Fibroblast of skin of right quadriceps (primary cell): Measurements from ENCODE around the gene COL1A1.

Experiments
- DNase-seq: peaks from one replicate; pipeline ENCODE4 v3.0.0-alpha.2; 2013

COL1A1 gene

DNA sequence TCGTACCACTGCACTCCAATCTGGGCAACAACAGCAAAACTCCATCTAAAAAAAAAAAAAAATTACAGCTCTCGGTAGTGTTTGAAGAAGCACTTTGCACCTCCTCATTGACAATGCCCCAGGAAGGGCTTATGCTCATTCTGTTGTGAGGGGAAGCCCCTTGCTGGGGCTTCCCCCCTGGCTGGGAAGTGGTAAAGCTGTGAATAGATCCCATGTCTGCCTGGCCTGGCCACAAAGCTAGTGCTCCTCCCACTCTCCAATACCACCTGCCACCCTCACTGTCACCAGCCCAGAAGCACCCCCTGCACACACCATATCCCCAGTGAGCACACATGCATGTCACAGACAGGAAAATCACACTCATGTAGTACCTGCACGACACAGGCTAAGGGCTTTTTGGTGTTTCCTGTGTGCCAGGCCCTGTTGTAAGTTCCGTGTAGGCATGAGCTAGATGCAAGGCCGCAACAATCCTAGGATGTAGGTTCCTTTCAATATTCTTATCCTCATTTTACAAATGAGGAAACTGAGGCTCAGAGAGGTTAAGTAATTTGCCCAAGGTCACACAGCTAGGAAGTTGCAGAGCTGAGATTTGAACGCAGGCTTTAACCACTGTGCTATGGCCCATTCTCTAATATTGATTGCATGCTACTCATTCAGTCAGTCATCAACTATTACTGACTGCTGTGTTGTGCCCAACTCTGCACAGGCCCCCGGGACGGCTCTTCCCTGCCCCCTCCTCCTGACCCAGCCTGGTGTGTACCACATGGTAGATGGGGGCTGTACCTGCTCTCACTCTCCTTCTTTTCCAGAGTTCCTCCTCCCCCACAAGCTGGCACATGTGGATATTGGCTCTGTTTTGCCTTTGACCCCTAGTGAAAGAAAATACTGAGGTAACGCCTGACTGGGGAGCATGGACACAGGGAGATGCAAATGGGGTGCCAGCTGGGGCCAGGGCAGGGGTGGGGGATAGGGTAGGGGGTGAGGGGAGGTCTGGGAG lies 11.9 kb upstream of the COL1A1 start:
- DNase-seq: peak; percentile 24

DNA sequence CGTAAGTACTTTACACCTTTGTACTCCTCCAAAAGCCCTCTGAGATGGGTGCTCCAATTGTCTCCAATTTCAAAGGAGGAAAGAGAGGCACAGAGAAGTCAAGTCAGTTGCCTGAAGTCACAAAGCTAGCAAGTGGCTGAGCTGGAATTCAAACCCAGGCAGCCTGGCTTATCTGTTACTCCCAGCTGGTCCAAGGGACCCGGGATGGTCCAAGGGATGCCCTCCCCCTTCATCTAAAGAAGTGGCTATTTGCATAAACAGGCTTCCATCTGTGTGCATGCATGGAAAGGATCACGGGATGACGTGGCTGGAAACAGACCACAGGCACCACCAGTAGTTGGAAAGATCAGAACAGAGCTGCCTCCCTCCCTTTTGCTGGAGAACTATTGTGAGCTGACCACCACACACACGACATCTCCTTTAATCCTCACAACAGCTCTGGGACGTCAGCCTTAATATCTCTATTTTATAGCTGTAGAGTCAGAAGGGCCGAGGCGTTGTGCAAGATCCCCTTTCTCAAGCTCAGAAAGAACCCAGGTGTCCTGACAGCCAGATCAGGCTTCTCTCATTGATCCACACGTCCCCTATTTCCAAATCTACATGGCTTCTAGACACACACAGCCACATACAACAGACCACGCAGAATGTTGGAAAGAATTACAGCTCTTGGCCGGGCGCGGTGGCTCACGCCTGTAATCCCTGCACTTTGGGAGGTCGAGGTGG lies 10.9 kb upstream of the COL1A1 start:
- peak; percentile 84 for DNase-seq

DNA sequence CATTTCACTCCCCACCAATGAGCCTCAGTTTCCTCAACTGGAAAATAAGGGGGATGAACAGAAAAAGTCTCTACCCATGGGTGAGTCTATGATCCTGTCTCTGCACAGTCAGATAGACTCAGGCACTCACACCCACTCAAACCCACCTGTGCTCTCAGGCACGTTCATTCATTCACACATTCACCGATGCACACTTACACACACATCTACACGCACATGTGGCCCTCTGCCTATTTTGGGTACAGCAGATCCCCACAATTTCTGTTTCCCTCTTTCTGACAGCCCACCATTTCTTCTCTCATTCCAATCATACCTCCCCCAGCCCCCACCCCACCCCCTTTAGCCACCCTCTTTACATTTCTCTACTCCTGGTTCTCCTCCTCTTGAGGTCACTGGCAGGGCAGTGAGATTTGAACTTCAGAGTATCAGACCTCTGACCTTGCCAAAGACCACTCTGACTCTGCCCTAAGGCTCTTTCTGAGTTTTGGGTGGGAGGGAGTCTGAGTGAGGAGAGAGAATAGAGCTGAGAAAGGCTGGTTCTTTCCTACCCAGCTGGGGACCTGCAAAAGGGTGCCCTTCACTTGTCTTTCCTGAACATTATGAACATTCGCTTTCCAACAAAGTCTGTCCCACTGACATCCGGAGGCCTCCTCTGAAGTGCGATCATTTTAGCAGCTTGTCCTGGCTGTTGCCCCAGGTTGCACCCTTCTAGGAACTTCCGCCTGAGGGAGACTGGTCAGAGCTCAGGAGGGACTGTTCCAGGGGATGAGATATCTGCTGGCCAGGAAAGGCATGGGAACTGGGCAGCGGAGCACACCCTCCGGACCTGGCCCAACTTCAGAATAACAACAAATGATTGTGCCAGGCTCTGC lies 10.1 kb upstream of the COL1A1 start:
- DNase-seq: no peak

DNA sequence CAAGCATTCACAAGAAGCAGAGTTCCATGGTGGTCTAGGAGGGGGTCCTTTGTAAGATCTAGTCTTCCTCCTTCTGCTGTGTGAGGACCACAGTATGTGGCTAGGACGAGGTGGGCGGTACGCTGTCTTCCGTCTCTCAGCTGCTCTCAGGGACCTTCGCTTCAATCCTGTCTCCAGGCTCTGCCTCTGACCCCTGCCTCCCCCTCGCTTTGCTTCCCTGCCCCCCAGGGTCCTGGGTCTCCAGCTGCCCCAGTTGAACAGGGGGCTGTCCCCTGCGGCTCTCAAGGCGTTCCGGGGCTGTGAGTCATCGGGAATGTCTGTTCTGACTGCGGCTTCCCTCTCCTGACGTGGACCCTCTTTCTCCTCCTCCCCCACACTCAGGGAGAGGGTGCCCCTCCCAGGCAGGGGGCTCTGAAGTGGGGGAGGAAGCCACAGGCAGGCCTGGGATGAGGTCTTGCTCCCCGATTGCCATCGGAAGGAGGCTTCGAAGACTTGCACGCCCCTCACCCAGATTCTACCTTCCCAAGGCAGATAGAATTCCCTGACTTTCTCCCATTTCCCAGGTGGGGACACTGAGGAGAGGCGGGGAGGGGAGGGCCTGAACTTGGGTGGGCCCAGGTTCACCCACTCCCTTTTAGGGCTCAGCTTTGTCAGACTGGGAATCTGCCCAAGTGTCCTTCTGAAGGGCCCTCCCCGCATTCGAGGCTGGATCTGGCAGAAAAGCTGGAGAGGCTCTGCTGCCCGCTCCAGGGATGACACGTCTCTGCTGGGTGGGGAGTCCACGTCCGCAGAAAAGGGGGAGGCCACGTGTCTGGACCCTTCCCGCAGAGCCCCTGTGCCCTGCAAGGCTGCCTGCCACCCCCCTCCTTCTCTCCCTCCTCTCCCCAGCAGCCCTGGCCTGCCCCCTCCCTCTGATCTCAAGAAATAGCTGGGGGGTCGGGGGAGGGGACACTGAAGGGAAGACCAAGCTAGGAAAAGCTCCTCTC lies 9.1 kb upstream of the COL1A1 start:
- peak; percentile 100 for DNase-seq

DNA sequence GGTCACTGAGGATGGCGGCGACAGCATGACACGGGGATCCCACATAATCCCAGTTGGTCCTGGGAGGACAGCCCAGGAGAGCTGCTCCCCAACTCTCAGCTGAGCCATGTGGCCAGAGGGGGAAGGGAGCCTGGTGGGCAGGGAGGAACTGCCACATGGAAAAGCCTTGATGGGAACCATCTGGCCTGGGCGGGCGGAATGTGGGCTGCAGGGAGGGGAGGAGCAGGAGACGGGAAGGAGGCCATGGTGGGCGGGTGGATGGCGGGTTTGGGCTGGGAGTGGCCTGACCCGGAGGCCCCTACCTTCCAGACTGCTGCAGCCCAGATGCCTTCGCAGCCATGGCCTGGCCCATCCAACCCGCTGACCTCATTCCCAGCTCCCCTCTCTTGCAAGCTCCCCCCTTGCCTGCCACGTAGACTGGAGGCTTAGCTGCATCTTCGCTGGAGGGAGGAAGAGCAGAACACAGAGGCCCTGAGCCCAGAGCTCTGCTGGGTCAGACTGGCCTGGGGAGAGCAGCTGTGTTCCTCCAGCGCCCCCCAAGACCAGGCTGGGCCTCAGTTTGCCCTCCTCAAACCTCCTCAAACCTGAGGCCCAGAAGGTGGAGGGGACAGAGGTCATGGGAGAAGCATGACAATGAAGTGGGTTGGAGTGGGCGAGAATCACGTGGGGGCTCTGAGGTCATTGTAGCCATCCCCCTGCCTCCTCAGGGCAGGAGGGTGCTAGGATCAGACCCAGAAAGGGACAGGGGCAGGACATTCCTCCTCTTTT lies 8.2 kb upstream of the COL1A1 start:
- peak; percentile 99 for DNase-seq

DNA sequence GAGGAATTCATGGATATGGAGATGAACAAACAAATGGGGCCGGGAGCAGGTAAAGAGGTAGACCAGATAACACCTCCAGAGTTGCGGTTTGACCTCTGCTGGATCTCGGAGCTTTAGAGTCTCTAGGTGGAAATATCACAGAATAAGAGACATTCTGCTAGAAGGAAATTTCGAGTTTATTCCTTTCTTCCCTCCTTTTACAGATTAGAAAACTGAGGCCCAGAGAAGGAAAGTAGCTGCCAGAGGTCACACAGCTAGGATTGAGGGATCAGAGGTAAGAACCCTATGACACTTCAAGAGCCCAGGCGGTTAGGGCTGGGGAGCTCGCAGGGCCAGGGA lies 7.7 kb upstream of the COL1A1 start:
- DNase-seq: no peak

DNA sequence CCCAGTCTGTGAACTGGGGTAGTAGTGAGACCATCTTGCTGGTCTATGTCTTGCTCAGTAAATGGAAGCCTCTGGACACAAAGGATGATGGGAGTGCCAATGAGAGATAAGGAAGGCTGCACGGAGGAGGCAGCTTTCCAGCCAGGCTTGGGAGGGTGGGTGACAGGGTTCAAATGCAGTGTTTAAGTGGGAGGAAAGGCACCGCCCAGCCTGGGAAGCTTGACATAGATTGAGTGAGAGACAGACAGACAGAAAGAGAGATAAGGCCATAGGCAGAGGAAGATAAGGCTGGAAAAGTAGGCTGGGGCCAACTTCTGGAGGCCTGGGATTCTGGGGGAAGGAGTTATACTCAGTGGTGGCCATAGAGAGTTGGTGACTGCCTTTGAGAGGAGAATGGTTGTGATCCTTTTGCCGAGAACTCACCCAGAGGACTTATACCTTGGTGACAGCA lies 7.2 kb upstream of the COL1A1 start:
- no peak for DNase-seq

DNA sequence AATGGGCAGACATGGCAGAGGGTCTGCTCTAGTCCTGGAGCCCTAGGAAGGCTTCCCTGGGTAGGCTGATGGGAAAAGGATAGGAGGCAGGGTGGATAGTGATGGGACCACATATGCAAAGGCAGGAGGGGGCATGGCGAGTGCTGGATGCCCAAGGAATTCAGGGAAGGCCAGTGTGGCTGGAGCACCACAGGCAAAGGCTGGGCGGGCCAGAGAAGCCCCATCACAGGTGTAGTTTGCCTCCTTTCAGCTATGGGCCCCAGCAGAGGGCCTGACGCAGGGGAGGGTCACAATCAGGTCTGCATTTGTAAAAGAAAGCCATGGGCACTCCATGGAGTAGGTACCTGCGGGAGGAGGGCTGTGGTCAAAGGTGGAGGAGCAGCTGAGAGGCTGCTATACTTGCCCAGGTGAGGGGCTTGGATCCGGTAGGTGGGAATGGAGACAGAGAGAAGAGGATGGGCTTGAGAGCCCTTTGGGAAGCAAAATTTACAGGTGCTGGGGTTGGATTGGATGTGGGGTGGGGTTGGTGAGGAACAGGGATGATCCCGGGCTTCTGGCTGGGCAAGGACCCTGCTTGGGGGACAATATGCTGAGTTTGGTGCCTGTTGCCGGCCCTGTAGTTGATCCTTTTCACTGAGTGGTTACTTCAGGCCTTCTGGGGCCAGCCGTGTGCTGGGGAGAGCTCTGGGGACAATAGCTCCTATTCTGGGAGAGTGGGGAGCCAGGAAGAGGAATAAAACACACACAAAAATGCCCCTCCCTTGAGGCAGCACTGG lies 6.5 kb upstream of the COL1A1 start:
- no peak for DNase-seq

DNA sequence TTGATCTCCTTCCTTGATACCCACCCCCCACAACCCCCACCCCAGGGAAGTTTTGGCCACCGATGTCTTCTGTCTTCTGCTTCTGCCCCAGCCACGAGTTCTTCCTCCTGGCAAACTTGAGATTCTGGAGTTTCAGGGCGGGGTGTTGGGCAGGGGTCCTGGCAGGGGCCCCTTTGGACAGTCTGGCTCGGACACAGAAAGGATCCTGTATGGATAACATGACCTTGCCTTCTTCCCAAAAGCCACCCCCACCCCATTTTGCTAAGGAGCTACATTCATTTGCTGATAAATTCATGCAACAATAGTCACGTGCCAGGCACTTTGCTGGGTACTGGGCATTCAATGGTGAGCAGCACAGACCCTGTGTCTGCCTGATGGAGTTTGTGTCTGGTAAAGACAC lies 5.9 kb upstream of the COL1A1 start:
- DNase-seq: no peak

DNA sequence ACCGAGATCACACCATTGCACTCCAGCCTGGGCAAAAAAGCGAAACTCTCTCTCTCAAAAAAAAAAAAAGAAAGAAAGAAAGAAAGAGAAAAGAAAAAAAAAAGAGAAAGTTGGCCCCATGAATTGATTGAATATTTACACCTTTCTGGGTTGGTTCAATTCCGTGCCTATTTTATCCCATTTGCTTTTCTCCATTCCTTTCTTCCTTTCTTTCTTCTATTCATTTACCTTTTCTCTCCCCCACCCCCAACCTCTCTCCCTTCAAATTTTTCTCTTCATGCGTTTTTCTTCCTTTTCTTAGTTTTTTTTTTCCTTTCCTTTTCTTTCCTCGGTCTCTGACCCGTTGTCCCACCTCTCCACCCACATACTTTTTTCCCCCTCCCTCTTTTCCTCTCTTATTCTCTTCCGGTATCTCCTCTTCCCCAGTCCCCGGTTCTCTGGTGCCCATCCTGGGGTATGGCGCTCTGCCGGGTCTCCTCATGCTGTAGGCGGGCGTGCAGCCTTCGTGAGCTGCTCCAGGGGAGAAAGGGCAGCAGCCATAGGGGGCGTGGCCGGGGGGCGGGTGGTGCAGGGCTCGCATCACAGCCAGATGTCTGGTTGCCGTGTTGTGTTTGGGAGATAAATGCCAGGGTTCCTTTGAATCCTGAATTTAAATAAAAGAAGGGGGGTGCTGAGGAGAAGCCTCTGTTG lies 5.3 kb upstream of the COL1A1 start:
- DNase-seq: peak; percentile 72

DNA sequence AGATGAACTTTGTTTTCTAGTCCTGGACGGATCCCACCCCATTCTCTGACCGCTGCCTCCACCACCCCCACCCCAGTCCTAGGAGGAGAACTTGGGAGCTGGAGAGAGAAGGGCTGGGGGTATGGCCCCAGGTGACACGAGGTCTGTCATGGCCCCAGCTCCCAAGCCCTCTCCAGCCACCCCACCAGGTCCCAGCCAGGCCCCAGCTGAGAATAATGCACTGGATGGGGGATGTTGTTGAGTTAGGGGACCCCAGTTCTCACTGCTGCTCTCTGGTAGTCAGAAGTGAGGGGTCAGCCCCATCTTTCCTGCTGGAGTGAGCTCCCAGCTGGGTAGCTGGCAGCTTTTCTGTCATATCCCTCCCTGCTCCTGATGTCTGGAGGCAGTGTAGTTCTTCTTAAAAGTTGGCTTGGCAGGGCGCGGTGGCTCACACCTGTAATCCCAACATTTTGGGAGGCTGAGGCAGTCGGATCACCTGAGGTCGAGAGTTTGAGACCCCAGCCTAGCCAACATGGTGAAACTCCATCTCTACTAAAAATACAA lies 4.6 kb upstream of the COL1A1 start:
- no peak for DNase-seq

DNA sequence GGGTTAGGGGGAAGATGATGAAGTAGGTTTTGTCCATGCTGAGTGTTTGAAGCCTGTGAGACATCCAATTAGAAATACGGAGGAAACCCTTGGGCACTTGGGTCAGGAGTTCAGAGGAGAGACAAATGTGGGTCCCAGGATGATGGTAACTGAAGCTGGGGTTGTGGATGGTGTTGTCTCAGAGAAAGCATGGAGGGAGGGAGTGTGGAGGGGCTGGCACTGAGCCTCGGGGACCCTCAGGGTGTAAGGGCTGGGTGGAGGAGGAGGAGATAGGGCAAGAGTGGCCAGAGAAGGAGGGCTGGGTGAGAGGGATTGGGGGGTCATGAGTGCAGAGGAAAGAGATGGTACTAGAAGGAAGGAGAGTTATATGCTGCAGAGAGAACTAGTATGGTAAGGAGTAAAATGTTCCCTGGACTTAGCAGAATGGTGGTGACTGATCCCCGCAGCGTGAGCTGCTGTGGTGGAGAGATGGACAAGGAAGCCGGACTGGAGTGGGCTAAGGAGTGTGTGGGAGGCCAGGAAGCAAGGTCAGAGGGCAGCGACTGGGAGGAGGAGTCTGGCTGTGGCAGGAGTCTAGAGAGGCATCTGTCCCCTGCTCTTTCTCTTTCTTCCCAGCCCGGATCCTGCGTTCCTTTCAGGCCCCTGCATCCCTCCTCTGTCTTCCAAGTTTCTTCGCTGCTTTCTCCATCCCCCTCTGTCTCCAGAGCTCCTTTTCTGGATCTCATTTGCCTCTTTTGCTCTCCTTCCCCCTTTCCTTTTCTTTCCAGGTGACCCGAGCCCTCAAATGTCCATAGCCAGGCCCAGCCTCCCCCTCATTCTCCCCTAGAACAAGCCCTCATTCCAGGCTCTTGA lies 3.9 kb upstream of the COL1A1 start:
- DNase-seq: no peak

DNA sequence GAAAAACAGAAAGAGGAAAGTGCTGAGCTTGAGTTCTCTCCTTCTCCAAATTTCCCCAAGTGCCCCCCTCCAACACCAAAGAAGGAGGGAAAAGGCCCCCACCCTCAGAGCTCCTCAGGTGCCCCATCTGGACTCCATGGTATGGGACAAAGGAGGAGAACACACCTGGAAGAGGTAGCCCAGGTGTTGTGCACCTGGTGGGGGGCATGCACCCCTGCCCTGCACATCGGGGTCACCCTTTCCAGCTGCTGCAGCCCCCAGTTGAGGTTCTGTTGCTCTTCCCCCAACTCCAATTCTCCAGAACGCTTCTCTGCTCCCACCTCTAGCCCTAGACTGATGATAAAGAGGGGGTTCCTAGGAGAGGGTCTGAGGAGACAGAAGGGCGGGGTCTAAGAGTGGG lies 3.0 kb upstream of the COL1A1 start:
- no peak for DNase-seq

DNA sequence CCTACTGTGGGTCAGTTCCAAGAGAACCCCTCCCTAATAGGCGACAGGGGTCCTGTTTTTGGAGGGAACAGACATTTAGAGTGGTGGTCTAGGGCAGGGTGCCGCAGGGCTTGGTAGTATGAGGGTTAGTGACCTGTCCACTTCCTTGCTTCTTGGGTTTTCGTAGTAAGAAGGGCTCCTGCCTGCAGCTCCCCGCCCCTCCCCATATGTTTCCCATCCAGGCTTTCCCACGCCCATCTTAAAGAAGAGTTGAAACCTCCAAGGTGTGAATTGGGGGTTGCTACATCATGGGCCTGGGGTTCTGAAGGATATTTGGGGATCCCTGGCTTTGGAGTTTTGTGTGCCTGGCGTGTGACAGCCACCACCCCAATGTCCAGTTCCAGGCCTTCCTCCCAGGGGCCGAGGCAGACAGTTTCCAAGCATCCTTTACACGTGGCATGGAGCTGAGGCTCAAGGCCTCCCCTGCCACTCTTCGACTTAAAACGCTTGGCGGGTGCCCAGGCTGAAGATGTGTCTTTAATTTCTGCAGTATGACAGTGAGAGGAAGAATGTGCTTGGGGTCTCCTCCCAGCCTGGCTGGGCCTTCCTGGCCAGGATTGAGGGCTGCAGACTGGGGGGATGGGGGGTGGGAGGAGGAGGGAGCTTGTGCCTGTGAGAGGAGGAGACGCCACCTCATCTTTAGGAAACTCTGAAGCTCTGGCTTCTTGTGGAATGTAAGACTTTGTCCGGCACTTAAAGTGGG lies 2.3 kb upstream of the COL1A1 start:
- DNase-seq: peak; percentile 100

DNA sequence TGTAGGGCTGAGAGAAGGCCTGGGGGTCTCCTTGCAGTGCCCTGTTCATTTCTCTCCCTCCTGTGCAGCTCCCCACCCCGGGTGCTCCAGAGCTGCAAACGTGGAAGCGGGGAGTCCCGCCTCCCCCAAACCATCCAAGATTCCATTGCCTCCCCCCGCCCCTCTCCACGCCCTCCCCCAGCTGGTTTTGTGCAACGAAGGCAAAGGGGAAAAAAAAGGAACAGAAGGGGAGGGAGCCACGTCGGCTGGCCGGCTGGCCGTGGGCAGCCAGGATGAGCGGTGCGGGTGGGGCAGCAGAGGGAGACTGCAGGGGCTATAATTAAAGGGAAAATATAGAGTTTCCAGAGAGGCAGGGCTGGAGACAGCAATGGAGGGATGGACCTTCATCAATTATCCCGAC lies 1.7 kb upstream of the COL1A1 start:
- DNase-seq: peak; percentile 90

DNA sequence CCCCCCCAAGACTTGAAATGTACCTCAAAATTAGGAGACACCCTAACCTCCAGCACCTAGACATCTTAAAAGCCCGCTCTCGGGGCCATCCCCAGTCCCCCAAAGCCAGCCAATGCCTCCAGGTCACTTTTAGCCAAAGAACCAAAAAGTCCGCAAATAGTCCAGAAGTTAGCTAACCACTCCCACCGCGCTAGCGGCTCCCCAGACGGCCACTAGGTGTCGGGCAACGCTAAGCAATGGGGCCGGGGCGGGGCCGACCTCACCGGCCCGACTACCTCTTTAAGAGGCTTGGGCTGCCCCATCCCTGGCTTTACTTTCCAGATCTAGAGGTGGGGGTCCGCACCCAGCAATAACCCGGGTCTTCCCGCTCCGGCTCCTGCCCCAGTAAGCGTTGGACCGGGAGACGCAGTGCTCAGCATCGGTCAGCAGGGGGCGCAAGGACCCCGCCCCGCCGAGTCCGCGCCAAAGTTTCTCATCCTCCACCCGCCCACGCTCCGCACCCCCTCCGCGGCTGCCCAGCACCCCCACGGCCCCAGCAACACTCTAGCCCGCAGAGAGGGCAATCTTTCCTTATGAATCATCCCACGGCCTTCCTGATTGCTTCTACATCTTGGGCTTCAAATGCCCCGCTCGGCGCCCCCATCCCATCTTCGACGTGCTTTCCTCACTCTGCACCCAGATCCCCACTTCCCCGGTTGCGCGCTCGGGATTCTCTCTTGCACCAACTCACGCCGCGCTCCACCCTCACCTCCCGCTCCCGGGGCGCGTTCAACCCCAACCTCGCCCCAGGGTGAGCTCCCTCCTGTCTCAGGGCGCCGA lies 765 bp downstream of the COL1A1 start:
- DNase-seq: peak; percentile 89
